SK-N-SH treated with all-trans-retinoic acid at 6 μM for 48 hours (cell line): ENCODE measurements around the gene SMIM7.

ENCODE experiments used
- ARNTL ChIP-seq: fragments of 450-650 bp; formaldehyde crosslinking; IDR thresholded peaks from 2 replicates; pipeline ENCODE4 v1.5.0; 2020; ENCODE audit warnings: low read depth, mild to moderate bottlenecking, moderate library complexity, borderline replicate concordance
- ESRRG ChIP-seq: fragments of 250-450 bp; sonication (Bioruptor Pico); IDR thresholded peaks from 2 replicates; pipeline ENCODE4 v1.6.1; 2021; ENCODE audit warnings: mild to moderate bottlenecking
- POU6F1 ChIP-seq: fragments of 250-450 bp; sonication (Bioruptor Pico); IDR thresholded peaks from 2 replicates; pipeline ENCODE4 v1.8.0; 2021; ENCODE audit warnings: low read depth, mild to moderate bottlenecking, moderate library complexity, borderline replicate concordance
- ZFP3 ChIP-seq: fragments of 250-450 bp; sonication (Bioruptor Pico); IDR thresholded peaks from 2 replicates; pipeline ENCODE4 v1.5.0; 2020; ENCODE audit warnings: mild to moderate bottlenecking, moderate library complexity
- ZNF565 ChIP-seq: fragments of 450-650 bp; formaldehyde crosslinking; conservative IDR thresholded peaks from 2 replicates; pipeline ENCODE4 v1.5.0; 2020; ENCODE audit warnings: low read depth, mild to moderate bottlenecking, moderate library complexity

GRCh38 chr19:16599655-16600346, 60.1 kb downstream of the SMIM7 start:
- TF ChIP-seq ZFP3 (CRISPR knock-in tag) (no peak), ESRRG (CRISPR knock-in tag) (no peak), ARNTL (CRISPR knock-in tag) (no peak), ZNF565 (no peak), POU6F1 (CRISPR knock-in tag) (no peak)
